K562 (cell line): ENCODE measurements around the gene CMTM1. TPM values are rescaled to one million over a fixed set of nuclear protein-coding genes. Genes with fewer than 3 reads are reported as not detected.
A peak's percentile ranks its signal among the peaks of the same experiment; 100 is the strongest.

Source experiments
- C11orf30 ChIP-seq: fragments of 450-650 bp; IDR thresholded peaks from 2 replicates; pipeline ENCODE4 v1.6.1; 2016; ENCODE audit warnings: low read depth, mild to moderate bottlenecking
- CEBPB ChIP-seq: fragments of 450-650 bp; IDR thresholded peaks from 2 replicates; pipeline ENCODE4 v1.6.1; 2016; ENCODE audit warnings: missing genetic modification characterization, missing compliant biosample characterization
- CEBPG ChIP-seq, 3 experiments: fragments of 200-800 bp in 1 of 3; sonication (Bioruptor generic) in 1 of 3; sonication (generic) in 1 of 3; formaldehyde crosslinking in 1 of 3; IDR thresholded peaks in 2 of 3; conservative IDR thresholded peaks in 1 of 3; 2 replicates each; pipeline versions ENCODE4 v1.6.1 to v1.8.0; 2016 to 2022; ENCODE audit warnings: missing compliant biosample characterization in 2 of 3, missing genetic modification characterization in 2 of 3, mild to moderate bottlenecking in 1 of 3, missing genetic modification reagents in 1 of 3
- DPF2 ChIP-seq: fragments of 450-650 bp; IDR thresholded peaks from 2 replicates; pipeline ENCODE4 v1.6.1; 2016
- EP300 ChIP-seq: IDR thresholded peaks from 2 replicates; pipeline ENCODE4 v1.6.1; 2012; ENCODE audit warnings: low read length, improper control_type of control experiment
- JUN ChIP-seq, 2 experiments: sonication (generic) in 1 of 2; formaldehyde crosslinking in 1 of 2; IDR thresholded peaks; 2 replicates each; pipeline versions ENCODE4 v1.6.1 to v1.8.0; 2012 to 2022; ENCODE audit warnings: borderline replicate concordance in 2 of 2, mild to moderate bottlenecking in 2 of 2, improper control_type of control experiment in 1 of 2, low read depth in 1 of 2, low read length in 1 of 2, missing genetic modification reagents in 1 of 2
- JUND ChIP-seq, 2 experiments: IDR thresholded peaks; 2 replicates in 1 of 2; 3 replicates in 1 of 2; pipeline ENCODE4 v1.6.1; 2011; ENCODE audit warnings: borderline replicate concordance in 2 of 2, low read depth in 2 of 2, low read length in 2 of 2, improper control_type of control experiment in 1 of 2, missing biosample characterization in 1 of 2, missing genetic modification characterization in 1 of 2, missing genetic modification reagents in 1 of 2
- NR4A1 ChIP-seq, 2 experiments: fragments of 250-450 bp in 1 of 2; fragments of 450-650 bp in 1 of 2; sonication (Bioruptor Pico) in 1 of 2; IDR thresholded peaks; 2 replicates each; pipeline versions ENCODE4 v1.4.0 to v1.6.1; 2016 to 2020; ENCODE audit warnings: mild to moderate bottlenecking in 2 of 2, missing compliant biosample characterization in 1 of 2, missing genetic modification characterization in 1 of 2, moderate library complexity in 1 of 2
- PHF8 ChIP-seq: fragments of 200-600 bp; sonication (generic); IDR thresholded peaks from 2 replicates; pipeline ENCODE4 v1.6.1; 2012; ENCODE audit warnings: mixed run types, mild to moderate bottlenecking, inconsistent platforms, low read length, moderate library complexity, borderline replicate concordance
- SMARCA4 ChIP-seq: fragments of 450-650 bp; IDR thresholded peaks from 2 replicates; pipeline ENCODE4 v1.6.1; 2016
- SMARCE1 ChIP-seq: fragments of 450-650 bp; IDR thresholded peaks from 2 replicates; pipeline ENCODE4 v1.7.1; 2016; ENCODE audit warnings: mild to moderate bottlenecking
- SOX6 ChIP-seq: fragments of 450-650 bp; IDR thresholded peaks from 2 replicates; pipeline ENCODE4 v1.6.1; 2014; ENCODE audit warnings: mild to moderate bottlenecking
- TCF7 ChIP-seq: sonication (generic); IDR thresholded peaks from 2 replicates; pipeline ENCODE4 v1.6.1; 2016; ENCODE audit warnings: antibody characterized with exemption, borderline replicate concordance
- TOE1 ChIP-seq, 2 experiments: fragments of 450-650 bp in 1 of 2; sonication (generic) in 1 of 2; formaldehyde crosslinking in 1 of 2; IDR thresholded peaks; 2 replicates each; pipeline versions ENCODE4 v1.7.1 to v1.8.0; 2016 to 2022; ENCODE audit warnings: borderline replicate concordance in 2 of 2, mild to moderate bottlenecking in 2 of 2, antibody characterized with exemption in 1 of 2, inconsistent platforms in 1 of 2, low read depth in 1 of 2, missing genetic modification reagents in 1 of 2, moderate library complexity in 1 of 2
- XRCC4 ChIP-seq: IDR thresholded peaks from one replicate; pipeline ENCODE4 v1.6.1; 2011; ENCODE audit not compliant: insufficient read depth, insufficient read length; ENCODE audit errors: extremely low read depth
- ZBTB8A ChIP-seq: fragments of 450-650 bp; IDR thresholded peaks from 2 replicates; pipeline ENCODE4 v1.6.1; 2018; ENCODE audit warnings: mild to moderate bottlenecking, moderate library complexity; ENCODE audit not compliant: partially characterized antibody
- ZFP36 ChIP-seq: fragments of 150-350 bp; IDR thresholded peaks from 2 replicates; pipeline ENCODE4 v1.6.1; 2018; ENCODE audit warnings: low read length, low read depth; ENCODE audit not compliant: partially characterized antibody
- ZFX ChIP-seq: sonication (generic); formaldehyde crosslinking; IDR thresholded peaks from 2 replicates; pipeline ENCODE4 v1.8.0; 2022; ENCODE audit warnings: mild to moderate bottlenecking, missing genetic modification reagents, moderate library complexity
- ZNF24 ChIP-seq: fragments of 450-650 bp; IDR thresholded peaks from 2 replicates; pipeline ENCODE4 v1.6.1; 2016
- ZNF384 ChIP-seq: IDR thresholded peaks from 2 replicates; pipeline ENCODE4 v1.6.1; 2012; ENCODE audit warnings: low read depth, low read length, improper control_type of control experiment
- ZNF41 ChIP-seq: fragments of 250-450 bp; sonication (Bioruptor Pico); conservative IDR thresholded peaks from 2 replicates; pipeline ENCODE4 v1.4.0; 2020; ENCODE audit warnings: mild to moderate bottlenecking
- polyA plus RNA-seq, 8 experiments: library from polyadenylated mRNA; depleted of rRNA in 4 of 8; stranded (reverse) in 5 of 8; unstranded in 3 of 8; fragments of >200 nt; fragmentation: Nextera tagmentation in 2 of 8; fragmentation: Illumina TruSeq in 1 of 8; extraction: Ambion mirVana in 2 of 8; extraction: Trizol in 1 of 8; gene quantifications; 2 replicates each; pipeline versions ENCODE4 v1.2.1 to v1.2.3, GENCODE V29; 2011 to 2014; ENCODE audit warnings: inconsistent platforms in 1 of 8, missing spikeins in 1 of 8
- total RNA-seq, 7 experiments: library from RNA; depleted of rRNA in 6 of 7; stranded (reverse); fragments of >200 nt in 6 of 7; fragmentation: Illumina TruSeq in 2 of 7; extraction: Trizol in 2 of 7; gene quantifications; 2 replicates each; pipeline versions ENCODE4 v1.2.1 to v1.2.3, GENCODE V29; 2011 to 2021; ENCODE audit warnings: low replicate concordance in 1 of 7

CMTM1 gene
- total and polyA plus RNA-seq, 9 of the 15 experiments (the other 6 are each of a cell fraction or from before 2014, with no cell fraction given) = 0.25 to 2.6 (median 1.1) TPM; not detected in 2

DNA sequence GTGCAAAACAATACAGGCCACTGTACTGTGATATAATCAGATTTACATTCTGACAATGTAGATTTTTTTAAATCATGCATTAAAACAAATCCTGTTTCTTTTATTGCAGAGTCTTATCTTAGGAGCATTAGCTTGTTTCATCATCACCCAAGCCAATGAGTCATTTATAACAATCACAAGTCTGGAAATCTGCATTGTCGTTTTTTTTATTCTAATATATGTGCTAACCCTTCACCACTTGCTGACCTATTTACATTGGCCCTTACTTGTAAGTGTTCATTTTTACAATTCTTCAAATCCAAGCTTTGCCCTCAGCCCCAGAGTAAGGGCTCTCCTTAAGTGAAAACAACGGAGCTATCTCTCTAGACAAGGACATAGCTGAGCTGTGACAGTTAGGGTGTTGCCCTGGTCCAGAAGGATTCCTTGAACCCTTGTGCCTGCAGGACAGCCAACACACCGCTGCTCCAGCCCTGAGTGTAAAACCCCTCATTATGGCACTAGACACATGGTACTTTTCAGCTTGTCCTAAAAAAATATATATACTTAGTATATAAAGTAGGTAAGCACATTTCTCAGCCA is 3.7 kb downstream of the CMTM1 start (continued):
- peak; percentile 75 for TF ChIP-seq JUND (IDR thresholded peaks at IDR 0.05; ENCODE audit: borderline replicate concordance, low read depth, low read length)
- TF ChIP-seq JUND (tag; IDR thresholded peaks at IDR 0.05; ENCODE audit: borderline replicate concordance, low read depth, low read length) = peak; percentile 64; the same call in 1 of the 3 replicates
- peak; percentile 60; the same call in 1 of the 2 replicates for TF ChIP-seq JUN (IDR thresholded peaks at IDR 0.05; ENCODE audit: borderline replicate concordance, low read depth, low read length)
- no peak for TF ChIP-seq JUN (CRISPR knock-in tag; IDR thresholded peaks at IDR 0.05; ENCODE audit: borderline replicate concordance)
- no peak for TF ChIP-seq CEBPG (CRISPR knock-in tag; IDR thresholded peaks at IDR 0.05)
- peak; percentile 70 to 88 for TF ChIP-seq CEBPG (tag; conservative IDR thresholded peaks at IDR 0.05 in 1 of 2, IDR thresholded peaks at IDR 0.05 in 1 of 2)
- TF ChIP-seq EP300 = peak; percentile 41; the same call in 1 of the 2 replicates
- no peak for TF ChIP-seq ZBTB8A
- peak; percentile 44; the same call in 1 of the 2 replicates for TF ChIP-seq ZNF384
- TF ChIP-seq PHF8 = no peak
- 0 out of 2 replicates have a peak, but pooled peaks have one; percentile 50 for TF ChIP-seq SMARCE1
- no peak for TF ChIP-seq C11orf30
- peak; percentile 49; the same call in 1 of the 2 replicates for TF ChIP-seq SOX6
- TF ChIP-seq NR4A1 (CRISPR knock-in tag; IDR thresholded peaks at IDR 0.05) = no peak
- TF ChIP-seq NR4A1 (tag; IDR thresholded peaks at IDR 0.05) = no peak
- TF ChIP-seq XRCC4 = no peak
- peak; percentile 61; the same call in 1 of the 2 replicates for TF ChIP-seq SMARCA4
- TF ChIP-seq ZFX (CRISPR knock-in tag) = no peak
- TF ChIP-seq ZFP36 = no peak
- TF ChIP-seq TCF7 = no peak
- TF ChIP-seq DPF2 = peak; percentile 52; the same call in 1 of the 2 replicates
- TF ChIP-seq CEBPB (tag) = peak; percentile 76
- no peak for TF ChIP-seq TOE1 (IDR thresholded peaks at IDR 0.05; ENCODE audit: borderline replicate concordance)
- TF ChIP-seq TOE1 (CRISPR knock-in tag; IDR thresholded peaks at IDR 0.05; ENCODE audit: borderline replicate concordance, low read depth) = no peak
- no peak for TF ChIP-seq ZNF41
- TF ChIP-seq ZNF24 = no peak
